PC-3 (cell line): ENCODE results near the gene EXOSC9.

Experiments used
- EZH2 ChIP-seq: fragments of 300-600 bp; sonication (generic); IDR thresholded peaks from one replicate; pipeline ENCODE4 v1.6.1; 2017; ENCODE audit warnings: antibody characterized with exemption, mild to moderate bottlenecking, low read length; ENCODE audit not compliant: unreplicated experiment
- TF ChIP-seq, protein P1 (sequence below): fragments of 300-600 bp; sonication (generic); conservative IDR thresholded peaks from 2 replicates; pipeline ENCODE4 v1.5.1; 2017; ENCODE audit warnings: antibody characterized with exemption, low read depth, mild to moderate bottlenecking, low read length

DNA sequence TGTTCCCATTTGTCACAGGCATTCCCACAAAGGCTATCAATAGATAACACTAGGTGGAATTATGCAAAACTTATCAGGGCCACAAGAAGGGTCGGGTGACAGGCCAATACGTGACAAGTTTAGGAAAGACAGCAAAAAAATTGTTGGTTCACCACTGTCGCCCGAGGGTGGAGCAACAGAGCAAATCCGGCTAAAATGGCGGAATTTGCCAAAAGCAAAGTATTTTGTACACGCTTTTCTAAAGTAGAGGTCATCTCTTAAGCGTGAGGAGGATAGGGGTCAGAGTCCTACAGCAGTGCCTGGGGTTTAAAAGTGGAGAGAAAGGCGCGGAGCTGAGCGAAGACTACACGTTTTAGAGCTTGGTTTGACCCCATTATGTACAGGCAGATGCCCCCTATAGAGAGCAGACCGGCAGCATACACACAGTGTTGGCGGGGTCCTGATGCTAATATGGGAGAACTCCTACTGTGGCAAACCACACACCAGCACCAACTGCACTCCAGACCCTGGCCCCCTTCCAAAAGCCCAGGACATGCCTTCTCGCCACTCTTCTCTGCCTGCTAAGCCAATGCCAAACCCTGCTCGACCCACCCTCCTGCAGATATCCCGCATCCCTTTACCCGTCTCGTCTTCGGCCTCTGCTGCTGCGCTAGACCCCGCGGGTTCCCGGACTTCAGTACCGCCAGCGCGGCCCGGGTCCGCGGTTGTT, 21.8 kb downstream of the EXOSC9 start:
- TF ChIP-seq, protein P1, sequence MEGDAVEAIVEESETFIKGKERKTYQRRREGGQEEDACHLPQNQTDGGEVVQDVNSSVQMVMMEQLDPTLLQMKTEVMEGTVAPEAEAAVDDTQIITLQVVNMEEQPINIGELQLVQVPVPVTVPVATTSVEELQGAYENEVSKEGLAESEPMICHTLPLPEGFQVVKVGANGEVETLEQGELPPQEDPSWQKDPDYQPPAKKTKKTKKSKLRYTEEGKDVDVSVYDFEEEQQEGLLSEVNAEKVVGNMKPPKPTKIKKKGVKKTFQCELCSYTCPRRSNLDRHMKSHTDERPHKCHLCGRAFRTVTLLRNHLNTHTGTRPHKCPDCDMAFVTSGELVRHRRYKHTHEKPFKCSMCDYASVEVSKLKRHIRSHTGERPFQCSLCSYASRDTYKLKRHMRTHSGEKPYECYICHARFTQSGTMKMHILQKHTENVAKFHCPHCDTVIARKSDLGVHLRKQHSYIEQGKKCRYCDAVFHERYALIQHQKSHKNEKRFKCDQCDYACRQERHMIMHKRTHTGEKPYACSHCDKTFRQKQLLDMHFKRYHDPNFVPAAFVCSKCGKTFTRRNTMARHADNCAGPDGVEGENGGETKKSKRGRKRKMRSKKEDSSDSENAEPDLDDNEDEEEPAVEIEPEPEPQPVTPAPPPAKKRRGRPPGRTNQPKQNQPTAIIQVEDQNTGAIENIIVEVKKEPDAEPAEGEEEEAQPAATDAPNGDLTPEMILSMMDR, result no peak; the same call in 1 of the 2 replicates
- TF ChIP-seq EZH2, result no peak
